ENCODE results near the gene SALL4. TPM values are rescaled to one million over a fixed set of nuclear protein-coding genes. Genes with fewer than 3 reads are reported as not detected.

The SALL4 gene
- total RNA-seq, 1 donor, result not detected

- H3K4me1 ChIP-seq (ENCODE audit: insufficient read depth, low read length), result no peaks in the 10 kb centered on the region
- H3K27me3 ChIP-seq (ENCODE audit: insufficient read depth, low read length), result no peaks in the 10 kb centered on the region
- H3K4me3 ChIP-seq (ENCODE audit: low read length), result no peak overlapping the region
- no peaks in the 10 kb centered on the region for H3K9me3 ChIP-seq (ENCODE audit: low read depth, low read length)
Measured at GRCh38 chr20:51811514-51812128, 9.3 kb upstream of the SALL4 start.

- no peak overlapping the region for H3K4me3 ChIP-seq (ENCODE audit: low read length)
- no peaks in the 10 kb centered on the region for H3K27me3 ChIP-seq (ENCODE audit: insufficient read depth, low read length)
- no peaks in the 10 kb centered on the region for H3K9me3 ChIP-seq (ENCODE audit: low read depth, low read length)
- no peaks in the 10 kb centered on the region for H3K4me1 ChIP-seq (ENCODE audit: insufficient read depth, low read length)
Measured at GRCh38 chr20:51811042-51811355, 8.7 kb upstream of the SALL4 start.

GRCh38 chr20:51810155-51811041, 8.1 kb upstream of the SALL4 start:
- H3K9me3 ChIP-seq (ENCODE audit: low read depth, low read length), result no peaks in the 10 kb centered on the region
- no peaks in the 10 kb centered on the region for H3K27me3 ChIP-seq (ENCODE audit: insufficient read depth, low read length)
- no peak overlapping the region for H3K4me3 ChIP-seq (ENCODE audit: low read length)
- H3K4me1 ChIP-seq (ENCODE audit: insufficient read depth, low read length), result no peaks in the 10 kb centered on the region

DNA sequence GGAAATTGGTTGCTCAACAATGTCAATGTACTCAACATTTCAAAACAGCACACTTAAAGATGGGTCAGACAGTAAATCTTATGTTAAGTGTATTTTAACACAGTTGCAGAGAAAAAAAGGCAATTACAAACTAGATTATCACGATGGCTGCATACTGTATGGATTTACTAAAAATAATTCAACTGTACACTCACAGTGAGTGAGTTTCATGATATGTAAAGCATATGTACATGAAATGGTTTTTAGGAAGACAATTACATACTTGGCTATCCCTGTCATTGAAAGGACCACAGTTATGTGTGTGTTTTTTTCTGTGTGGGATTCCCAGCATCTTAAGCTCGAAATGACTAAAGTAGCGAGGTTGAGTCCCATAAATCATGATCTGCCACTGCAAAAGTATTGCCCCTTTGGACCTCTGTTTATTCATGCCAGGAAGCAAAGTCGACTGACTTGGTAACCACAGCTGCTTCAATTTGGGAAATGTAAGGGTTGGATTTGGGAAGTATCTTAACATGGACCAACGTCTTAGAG, 5.5 kb upstream of the SALL4 start:
- Histone ChIP-seq H3K4me1 (ENCODE audit: insufficient read depth, low read length) (no peaks in the 10 kb centered on the region), H3K9me3 (ENCODE audit: low read depth, low read length) (no peaks in the 10 kb centered on the region), H3K27me3 (ENCODE audit: insufficient read depth, low read length) (peaks cover 10% of the 10 kb centered on the region), H3K4me3 (ENCODE audit: low read length) (no peak overlapping the region)

DNA sequence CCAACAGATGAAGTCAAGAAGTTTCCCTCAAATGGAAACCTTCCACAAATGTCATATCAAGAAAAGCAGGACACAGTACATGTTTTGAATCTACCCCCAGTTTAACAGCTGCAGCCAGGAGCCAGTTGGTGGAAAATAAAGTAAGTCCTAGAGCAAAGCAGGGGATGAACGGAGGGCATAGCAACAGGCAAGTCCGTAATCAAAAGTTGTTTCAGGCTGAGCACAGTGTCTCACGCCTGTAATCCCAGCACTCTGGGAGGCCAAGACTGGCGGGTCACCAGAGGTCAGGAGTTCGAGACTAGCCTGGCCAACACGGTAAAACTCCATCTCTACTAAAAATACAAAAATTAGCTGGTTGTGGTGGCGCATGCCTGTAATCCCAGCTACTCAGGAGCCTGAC, 2.4 kb upstream of the SALL4 start:
- Histone ChIP-seq H3K4me3 (ENCODE audit: low read length) (no peak overlapping the region), H3K9me3 (ENCODE audit: low read depth, low read length) (no peaks in the 10 kb centered on the region), H3K4me1 (ENCODE audit: insufficient read depth, low read length) (peaks cover 19% of the 10 kb centered on the region), H3K27me3 (ENCODE audit: insufficient read depth, low read length) (peaks cover 36% of the 10 kb centered on the region)

DNA sequence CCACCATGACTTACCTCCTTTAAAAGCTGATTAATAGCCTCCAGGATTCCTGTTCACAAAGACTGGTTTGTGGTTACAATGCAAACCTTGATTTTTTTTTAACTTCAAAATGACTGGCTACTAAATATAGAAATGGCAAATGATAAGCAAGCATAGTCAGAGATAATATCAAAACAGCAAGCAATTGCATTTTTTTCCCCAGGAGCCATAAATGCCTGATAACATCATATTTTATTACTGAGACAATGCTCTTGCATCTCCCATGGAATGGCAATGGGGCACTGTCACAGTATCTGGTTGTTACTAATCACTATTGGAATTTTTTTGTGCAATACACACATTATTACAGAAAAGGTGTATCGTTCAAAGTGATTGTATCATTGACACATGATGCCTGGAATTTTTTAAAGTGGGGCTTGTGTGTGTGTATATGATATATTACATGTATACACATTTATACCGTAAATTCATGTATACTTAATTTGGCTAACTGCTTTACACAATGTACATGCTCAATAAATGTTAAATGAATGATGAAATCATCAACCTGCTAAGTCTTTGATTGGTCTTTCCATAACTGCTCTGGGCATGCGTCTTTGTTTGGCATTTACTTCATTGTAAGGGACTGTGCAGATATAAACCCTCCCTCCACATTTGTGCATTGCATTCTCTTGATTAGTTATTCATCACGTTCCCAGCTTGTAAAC, 980 bp upstream of the SALL4 start:
- peaks cover 45% of the 10 kb centered on the region for H3K27me3 ChIP-seq (ENCODE audit: insufficient read depth, low read length)
- no peaks in the 10 kb centered on the region for H3K9me3 ChIP-seq (ENCODE audit: low read depth, low read length)
- peaks cover 26% of the 10 kb centered on the region for H3K4me1 ChIP-seq (ENCODE audit: insufficient read depth, low read length)
- H3K4me3 ChIP-seq (ENCODE audit: low read length), result no peak overlapping the region

DNA sequence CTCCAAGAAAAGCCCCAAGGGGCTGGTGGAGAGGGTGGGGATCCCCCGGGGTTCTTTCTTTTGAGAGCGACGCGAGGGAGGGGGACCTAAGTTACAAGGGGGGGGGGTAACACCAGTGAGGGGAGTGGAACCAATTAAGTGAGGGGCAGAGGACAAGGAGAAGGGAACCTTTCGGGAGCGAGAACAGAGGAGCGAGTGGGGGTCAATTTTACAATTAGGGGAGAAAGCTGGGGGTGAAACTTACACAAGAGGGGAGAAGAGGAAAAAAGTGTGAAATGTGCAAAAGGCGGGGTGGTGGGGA, 548 bp downstream of the SALL4 start:
- peaks cover 26% of the 10 kb centered on the region for H3K4me1 ChIP-seq (ENCODE audit: insufficient read depth, low read length)
- no peak overlapping the region for H3K4me3 ChIP-seq (ENCODE audit: low read length)
- H3K27me3 ChIP-seq (ENCODE audit: insufficient read depth, low read length), result peaks cover 45% of the 10 kb centered on the region
- no peaks in the 10 kb centered on the region for H3K9me3 ChIP-seq (ENCODE audit: low read depth, low read length)

- Histone ChIP-seq H3K4me3 (ENCODE audit: low read length) (no peak overlapping the region), H3K9me3 (ENCODE audit: low read depth, low read length) (no peaks in the 10 kb centered on the region), H3K27me3 (ENCODE audit: insufficient read depth, low read length) (peaks cover 45% of the 10 kb centered on the region), H3K4me1 (ENCODE audit: insufficient read depth, low read length) (peaks cover 26% of the 10 kb centered on the region)
Measured at GRCh38 chr20:51801122-51801822, 1.0 kb downstream of the SALL4 start.

DNA sequence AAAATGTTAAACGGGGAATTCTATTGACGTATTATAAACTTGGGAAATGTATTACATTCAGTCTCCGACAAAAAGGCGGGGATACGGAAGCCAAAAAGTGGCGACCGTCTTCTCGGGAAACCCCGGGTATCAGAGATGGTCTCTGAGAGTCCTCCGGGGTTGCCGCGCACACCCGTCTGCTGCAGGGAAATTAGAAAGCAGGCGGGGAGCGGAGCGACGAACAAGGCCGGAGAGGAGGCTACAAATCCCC, 1.5 kb downstream of the SALL4 start:
- no peak overlapping the region for H3K4me3 ChIP-seq (ENCODE audit: low read length)
- peaks cover 26% of the 10 kb centered on the region for H3K4me1 ChIP-seq (ENCODE audit: insufficient read depth, low read length)
- H3K9me3 ChIP-seq (ENCODE audit: low read depth, low read length), result no peaks in the 10 kb centered on the region
- peaks cover 45% of the 10 kb centered on the region for H3K27me3 ChIP-seq (ENCODE audit: insufficient read depth, low read length)

DNA sequence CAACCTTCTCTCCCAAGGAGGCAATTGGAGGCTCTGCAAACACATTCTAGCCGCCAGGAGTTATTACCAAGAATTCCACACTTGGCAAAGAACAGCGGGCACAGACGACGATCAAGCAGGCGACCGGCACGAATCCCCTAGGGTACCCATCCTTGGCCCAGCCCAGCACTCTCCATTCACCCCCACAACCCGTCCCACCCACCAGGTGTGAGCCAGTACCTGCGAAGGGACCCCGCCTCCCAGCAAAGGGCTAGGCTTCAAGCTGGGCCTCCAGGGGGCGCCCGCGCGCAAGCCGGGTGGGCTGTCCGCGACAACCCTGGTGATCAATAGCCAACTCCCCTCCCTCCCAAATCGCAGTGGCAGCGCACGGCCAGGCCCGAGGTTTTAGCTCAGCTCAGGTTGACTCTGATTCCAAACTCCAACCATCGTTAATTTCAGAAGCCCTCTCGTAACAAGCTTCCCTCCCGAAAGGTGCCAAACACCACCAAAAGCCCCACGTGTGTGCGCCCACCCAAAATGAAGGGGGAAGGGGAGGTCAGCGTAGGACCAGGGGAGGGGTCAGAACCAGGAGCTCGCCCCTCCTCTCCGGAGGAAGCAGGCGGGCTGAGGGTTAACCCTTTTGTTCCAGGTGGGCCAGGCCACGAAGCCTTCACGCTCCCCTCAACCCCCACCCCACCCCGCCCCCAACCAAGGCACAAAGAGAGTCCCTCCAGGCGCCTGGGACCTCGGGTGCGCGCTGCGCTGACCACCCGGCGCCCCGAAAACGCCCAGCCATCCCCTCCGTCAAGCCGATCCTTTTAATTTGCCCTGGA, 2.1 kb downstream of the SALL4 start:
- H3K9me3 ChIP-seq (ENCODE audit: low read depth, low read length), result no peaks in the 10 kb centered on the region
- H3K27me3 ChIP-seq (ENCODE audit: insufficient read depth, low read length), result peaks cover 45% of the 10 kb centered on the region
- peaks cover 26% of the 10 kb centered on the region for H3K4me1 ChIP-seq (ENCODE audit: insufficient read depth, low read length)
- no peak overlapping the region for H3K4me3 ChIP-seq (ENCODE audit: low read length)

DNA sequence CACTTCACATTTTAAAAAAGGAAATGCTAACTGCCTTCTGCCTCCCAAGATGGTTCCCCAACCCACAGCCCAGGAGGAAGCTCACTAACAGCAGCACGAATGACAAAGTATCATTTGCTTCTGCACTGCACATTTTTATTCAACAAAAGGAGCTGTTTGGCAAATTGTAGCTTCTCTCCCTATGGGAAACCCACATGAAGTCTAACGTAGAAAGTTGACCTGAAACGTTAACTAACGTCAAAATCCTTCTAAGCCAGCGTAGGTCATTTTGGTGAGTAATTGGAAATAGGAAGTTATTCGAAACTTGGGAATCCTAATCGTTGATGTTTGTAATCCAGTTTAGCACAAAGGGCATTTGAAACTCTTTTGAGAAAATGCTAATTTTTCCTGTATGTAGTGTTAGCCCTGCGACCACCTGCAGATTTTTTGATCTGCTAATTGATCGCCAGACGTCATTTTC, 2.9 kb downstream of the SALL4 start:
- Histone ChIP-seq H3K27me3 (ENCODE audit: insufficient read depth, low read length) (peaks cover 45% of the 10 kb centered on the region), H3K4me1 (ENCODE audit: insufficient read depth, low read length) (peaks cover 26% of the 10 kb centered on the region), H3K9me3 (ENCODE audit: low read depth, low read length) (no peaks in the 10 kb centered on the region), H3K4me3 (ENCODE audit: low read length) (no peak overlapping the region)

- no peaks in the 10 kb centered on the region for H3K9me3 ChIP-seq (ENCODE audit: low read depth, low read length)
- H3K4me3 ChIP-seq (ENCODE audit: low read length), result no peak overlapping the region
- H3K4me1 ChIP-seq (ENCODE audit: insufficient read depth, low read length), result peaks cover 26% of the 10 kb centered on the region
Measured at GRCh38 chr20:51797357-51798025, 4.8 kb downstream of the SALL4 start.

GRCh38 chr20:51796340-51796739, 6.0 kb downstream of the SALL4 start:
- Histone ChIP-seq H3K9me3 (ENCODE audit: low read depth, low read length) (no peaks in the 10 kb centered on the region), H3K4me1 (ENCODE audit: insufficient read depth, low read length) (peaks cover 22% of the 10 kb centered on the region), H3K27me3 (ENCODE audit: insufficient read depth, low read length) (peaks cover 25% of the 10 kb centered on the region), H3K4me3 (ENCODE audit: low read length) (no peak overlapping the region)

More at GRCh38 chr20:51797357-51798025, 4.8 kb downstream of the SALL4 start:
- peaks cover 32% of the 10 kb centered on the region for H3K27me3 ChIP-seq (ENCODE audit: insufficient read depth, low read length)

GRCh38 chr20:51792960-51793359, 9.4 kb downstream of the SALL4 start:
- no peaks in the 10 kb centered on the region for H3K9me3 ChIP-seq (ENCODE audit: low read depth, low read length)
- no peaks in the 10 kb centered on the region for H3K27me3 ChIP-seq (ENCODE audit: insufficient read depth, low read length)
- H3K4me1 ChIP-seq (ENCODE audit: insufficient read depth, low read length), result no peaks in the 10 kb centered on the region

More at GRCh38 chr20:51792960-51793359, 9.4 kb downstream of the SALL4 start:
- no peak overlapping the region for H3K4me3 ChIP-seq (ENCODE audit: low read length)

Measured in mononuclear cell (primary cell).